Psoas muscle (tissue), 8 donors: ENCODE results near the gene CDC42SE2. TPM values are rescaled to one million over a fixed set of nuclear protein-coding genes. Genes with fewer than 3 reads are reported as not detected.

ENCODE experiments used
- ATAC-seq, 4 donors: fragments of 200-7000 bp; cut with Tn5 transposase; one replicate each; pipeline ENCODE4 v1.9.1; 2020; ENCODE audit warnings: moderate library complexity in 3 of 4, mild to moderate bottlenecking in 2 of 4
- DNase-seq, 2 donors: peaks; one replicate each; pipeline ENCODE4 v3.0.0-alpha.2; 2020
- H3K27ac ChIP-seq: fragments of 200-600 bp; one replicate; pipeline ENCODE4 v1.8.0; 2022
- H3K27me3 ChIP-seq, 3 donors: fragments of 200-600 bp in 1 of 3; one replicate each; pipeline versions ENCODE4 v1.6.1 to v1.8.0; 2013 to 2022; ENCODE audit warnings: low read length in 2 of 3, mild to moderate bottlenecking in 2 of 3, moderate library complexity in 1 of 3; ENCODE audit not compliant: insufficient read depth in 3 of 3
- H3K36me3 ChIP-seq, 2 donors: fragments of 200-600 bp in 1 of 2; one replicate each; pipeline versions ENCODE4 v1.6.1 to v1.8.0; 2013 to 2022; ENCODE audit warnings: low read depth in 1 of 2, mild to moderate bottlenecking in 1 of 2, moderate library complexity in 1 of 2; ENCODE audit not compliant: insufficient read depth in 1 of 2
- H3K4me1 ChIP-seq: fragments of 200-600 bp; one replicate; pipeline ENCODE4 v1.8.0; 2022
- H3K4me3 ChIP-seq: fragments of 200-600 bp; one replicate; pipeline ENCODE4 v1.8.0; 2022; ENCODE audit warnings: mild to moderate bottlenecking
- H3K9me3 ChIP-seq: fragments of 200-600 bp; one replicate; pipeline ENCODE4 v1.8.0; 2022
- CTCF ChIP-seq: fragments of 200-600 bp; IDR thresholded peaks from one replicate; pipeline ENCODE4 v1.8.0; 2022; ENCODE audit warnings: antibody characterized with exemption
- WGBS, 3 donors: extraction: QIAGEN DNeasy Blood & Tissue Kit; methylation state at CpG; one replicate each; pipeline versions ENCODE4 v1.1.6 to v1.1.7; 2013; 5-methylcytosine and 5-hydroxymethylcytosine counted together
- intact Hi-C, 2 donors: fragments of 100-400 bp; cut with DNase I; formaldehyde crosslinking; loops; one replicate each; pipeline versions ENCODE4 v1.11.0 to v1.14.2; 2022
- polyA plus RNA-seq, 3 donors: library from polyadenylated mRNA; stranded (reverse); fragments of 200-250 nt; gene quantifications; one replicate each; pipeline ENCODE4 v1.2.3, GENCODE V29; 2013
- total RNA-seq, 4 donors: library from RNA; stranded (reverse); fragmentation: NEBNext Ultra II Directional in 2 of 4; extraction: Animal tissue kit (Norgen Biotek cat#: 25700) in 2 of 4; gene quantifications; one replicate each; pipeline versions ENCODE4 v1.2.1 to v1.2.4, GENCODE V29; 2021 to 2023
- donor health status: healthy with polysubstance abuse.
- donor health status: DM: no; HTN: no; CAD: no; lungs with moderate emphysema.
- donor health status: Bipolar disorder and iron deficiency.
- donor health status: healthy.
- donor health status: DM: yes; HTN: yes; CAD: no.
- donor health status: DM: no; HTN: no; CAD: no.
- donor health status: DM: no; HTN: no; CAD: no.
- donor health status: DM: yes; HTN: yes; CAD: no.

Gene CDC42SE2
- total and polyA plus RNA-seq, 7 donors = 8.5 to 39.2 (median 10.5) TPM

GRCh38 chr5:131369558-131369957 is 105.7 kb downstream of the CDC42SE2 start:
- no peaks in the 10 kb centered on the region for H3K4me1 ChIP-seq
- H3K36me3 ChIP-seq = no peaks in the 10 kb centered on the region
- H3K27me3 ChIP-seq = no peaks in the 10 kb centered on the region
- 53 to 69% (median 59%) methylated on average over 1 of the region's 1 CpG for WGBS, 3 donors
- H3K4me3 ChIP-seq = no peak overlapping the region
- ATAC-seq = no peak
- intact Hi-C loops = no loop called here
- DNase-seq = no peak
- TF ChIP-seq CTCF = no peak
- no peaks in the 10 kb centered on the region for H3K9me3 ChIP-seq
- no peak overlapping the region for H3K27ac ChIP-seq

DNA sequence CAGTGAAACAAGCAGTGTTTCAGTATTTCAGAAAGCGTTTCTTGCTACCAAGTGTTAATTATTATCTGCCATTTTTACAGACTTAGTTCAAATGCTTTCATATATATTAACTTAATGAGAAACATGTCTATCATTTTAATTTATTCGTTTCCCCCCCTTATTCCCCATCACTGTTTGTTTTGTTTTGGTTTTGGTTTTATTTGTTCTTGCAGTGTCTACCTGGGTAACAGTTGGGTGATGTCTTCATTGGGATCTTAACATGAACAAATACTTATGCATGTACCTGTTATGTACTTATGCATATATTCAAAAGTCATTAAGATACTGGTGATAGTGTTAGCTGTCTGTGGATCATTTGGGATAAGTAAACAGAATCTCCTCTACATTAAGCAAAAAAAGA is 108.0 kb downstream of the CDC42SE2 start:
- Histone ChIP-seq H3K9me3 (no peaks in the 10 kb centered on the region), H3K27ac (no peak overlapping the region), H3K4me1 (no peaks in the 10 kb centered on the region), H3K27me3 (no peaks in the 10 kb centered on the region), H3K36me3 (no peaks in the 10 kb centered on the region), H3K4me3 (no peak overlapping the region)
- ATAC-seq = no peak
- intact Hi-C loops = no loop called here
- TF ChIP-seq CTCF = no peak
- 95 to 99% (median 98%) methylated on average over 2 of the region's 2 CpGs for WGBS, 3 donors
- no peak for DNase-seq

- no peak overlapping the region for H3K27ac ChIP-seq
- H3K9me3 ChIP-seq = no peaks in the 10 kb centered on the region
- intact Hi-C loops = no loop called here
- no peak overlapping the region for H3K4me3 ChIP-seq
- H3K4me1 ChIP-seq = no peaks in the 10 kb centered on the region
- no peak for ATAC-seq
- 88 to 95% (median 91%) methylated on average over 5 of the region's 5 CpGs for WGBS, 3 donors
- no peak for DNase-seq
- no peak for TF ChIP-seq CTCF
- no peaks in the 10 kb centered on the region for H3K27me3 ChIP-seq
- no peaks in the 10 kb centered on the region for H3K36me3 ChIP-seq
Observed at GRCh38 chr5:131373265-131373664, 109.4 kb downstream of the CDC42SE2 start.

- ATAC-seq (no peak), DNase-seq (no peak)
- H3K9me3 ChIP-seq = no peaks in the 10 kb centered on the region
- intact Hi-C loops = no loop called here
- H3K27ac ChIP-seq = no peak overlapping the region
- WGBS, 3 donors = 82 to 84% (median 84%) methylated on average over 2 of the region's 2 CpGs
- no peaks in the 10 kb centered on the region for H3K36me3 ChIP-seq
- no peak overlapping the region for H3K4me3 ChIP-seq
- H3K27me3 ChIP-seq = no peaks in the 10 kb centered on the region
- H3K4me1 ChIP-seq = no peaks in the 10 kb centered on the region
- TF ChIP-seq CTCF = no peak
Observed at GRCh38 chr5:131375351-131375750, 111.5 kb downstream of the CDC42SE2 start.

DNA sequence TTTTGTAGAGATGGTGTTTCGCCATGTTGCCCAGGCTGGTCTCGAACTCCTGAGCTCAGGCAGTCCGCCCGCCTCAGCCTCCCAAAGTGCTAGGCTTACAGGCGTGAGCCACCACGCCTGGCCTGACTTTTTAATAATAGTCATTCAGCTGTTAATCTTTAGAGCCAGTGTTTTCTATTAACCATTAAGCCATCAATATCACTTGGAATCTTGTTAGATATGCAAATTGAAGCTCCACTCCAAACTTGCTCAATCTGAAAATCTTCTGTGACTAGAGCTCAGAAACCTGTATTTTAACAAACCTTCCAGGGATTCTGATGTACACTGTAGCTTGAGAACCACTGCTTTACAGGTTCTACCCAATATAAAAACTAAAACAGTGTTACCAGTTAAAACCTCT is 113.5 kb downstream of the CDC42SE2 start:
- Histone ChIP-seq H3K36me3 (peaks cover 0 to 3% of the 10 kb centered on the region in 2 donors), H3K4me1 (peaks cover 1% of the 10 kb centered on the region), H3K4me3 (no peak overlapping the region), H3K27me3 (no peaks in the 10 kb centered on the region), H3K27ac (no peak overlapping the region), H3K9me3 (no peaks in the 10 kb centered on the region)
- ATAC-seq (no peak), DNase-seq (no peak)
- no peak for TF ChIP-seq CTCF
- intact Hi-C loops = no loop called here
- WGBS, 3 donors = 98 to 99% (median 98%) methylated on average over 6 of the region's 6 CpGs
